ENCODE measurements around the gene ALDH1L1.

GRCh38 chr3:126200534-126200933 is 20.1 kb upstream of the ALDH1L1 start:
- TF ChIP-seq CTCF (IDR thresholded peaks at IDR 0.05) (no peak), REST (IDR thresholded peaks at IDR 0.05; ENCODE audit: insufficient read depth in 1 of 2, low read depth in 2 of 2, low read length in 1 of 2) (no peak), POLR2AphosphoS5 (IDR thresholded peaks at IDR 0.05; ENCODE audit: low read depth, low read length) (no peak), TCF7L2 (IDR thresholded peaks at IDR 0.05; ENCODE audit: low read depth, low read length) (no peak)
